SK-N-SH treated with all-trans-retinoic acid at 6 μM for 48 hours (cell line): ENCODE measurements around the gene PASD1.

ENCODE experiments used
- ATAC-seq: fragments of 200-7000 bp; cut with Tn5 transposase; 3 replicates; pipeline ENCODE4 v1.9.1; 2020; ENCODE audit warnings: mild to moderate bottlenecking, moderate library complexity
- ARNTL ChIP-seq: fragments of 450-650 bp; formaldehyde crosslinking; IDR thresholded peaks from 2 replicates; pipeline ENCODE4 v1.5.0; 2020; ENCODE audit warnings: low read depth, mild to moderate bottlenecking, moderate library complexity, borderline replicate concordance
- BACH2 ChIP-seq: fragments of 250-450 bp; sonication (Bioruptor Pico); IDR thresholded peaks from 2 replicates; pipeline ENCODE4 v1.9.0; 2021; ENCODE audit warnings: mild to moderate bottlenecking, borderline replicate concordance
- CSDC2 ChIP-seq: fragments of 250-450 bp; sonication (Bioruptor Pico); IDR thresholded peaks from 2 replicates; pipeline ENCODE4 v1.5.0; 2020; ENCODE audit warnings: mild to moderate bottlenecking, moderate library complexity
- ESRRG ChIP-seq: fragments of 250-450 bp; sonication (Bioruptor Pico); IDR thresholded peaks from 2 replicates; pipeline ENCODE4 v1.6.1; 2021; ENCODE audit warnings: mild to moderate bottlenecking
- GLIS3 ChIP-seq: fragments of 250-450 bp; sonication (Bioruptor Pico); IDR thresholded peaks from 2 replicates; pipeline ENCODE4 v1.5.0; 2020; ENCODE audit warnings: mild to moderate bottlenecking, moderate library complexity
- ISL1 ChIP-seq: fragments of 250-450 bp; sonication (Bioruptor Pico); IDR thresholded peaks from 2 replicates; pipeline ENCODE4 v2.1.2; 2022; ENCODE audit warnings: mild to moderate bottlenecking, moderate library complexity
- OSR1 ChIP-seq: fragments of 250-450 bp; sonication (Bioruptor Pico); IDR thresholded peaks from 2 replicates; pipeline ENCODE4 v1.8.0; 2022; ENCODE audit warnings: moderate library complexity, mild to moderate bottlenecking, inconsistent platforms
- SNAI2 ChIP-seq: fragments of 250-450 bp; sonication (Bioruptor Pico); IDR thresholded peaks from 2 replicates; pipeline ENCODE4 v1.5.0; 2020; ENCODE audit warnings: mild to moderate bottlenecking, moderate library complexity
- TCF4 ChIP-seq: fragments of 250-450 bp; sonication (Bioruptor Pico); IDR thresholded peaks from 2 replicates; pipeline ENCODE4 v1.8.0; 2021; ENCODE audit warnings: mild to moderate bottlenecking, moderate library complexity, borderline replicate concordance
- TOX ChIP-seq: fragments of 250-450 bp; sonication (Bioruptor Pico); IDR thresholded peaks from 2 replicates; pipeline ENCODE4 v1.8.0; 2021; ENCODE audit warnings: mild to moderate bottlenecking, moderate library complexity, borderline replicate concordance
- ZC3H10 ChIP-seq: fragments of 250-450 bp; sonication (Bioruptor Pico); IDR thresholded peaks from 2 replicates; pipeline ENCODE4 v1.5.1; 2021; ENCODE audit warnings: mild to moderate bottlenecking, moderate library complexity
- ZFP3 ChIP-seq: fragments of 250-450 bp; sonication (Bioruptor Pico); IDR thresholded peaks from 2 replicates; pipeline ENCODE4 v1.5.0; 2020; ENCODE audit warnings: mild to moderate bottlenecking, moderate library complexity
- ZNF70 ChIP-seq: fragments of 450-650 bp; formaldehyde crosslinking; IDR thresholded peaks from 2 replicates; pipeline ENCODE4 v1.5.0; 2020; ENCODE audit warnings: mild to moderate bottlenecking, moderate library complexity
- ZNF8 ChIP-seq: fragments of 450-650 bp; formaldehyde crosslinking; IDR thresholded peaks from 2 replicates; pipeline ENCODE4 v1.5.0; 2020; ENCODE audit warnings: mild to moderate bottlenecking, moderate library complexity
- TF ChIP-seq, protein P1 (sequence below): fragments of 250-450 bp; sonication (Bioruptor Pico); IDR thresholded peaks from 2 replicates; pipeline ENCODE4 v1.8.0; 2021; ENCODE audit warnings: low read depth, mild to moderate bottlenecking, moderate library complexity, borderline replicate concordance
- TF ChIP-seq, protein P2 (sequence below): fragments of 250-450 bp; sonication (Bioruptor Pico); IDR thresholded peaks from 2 replicates; pipeline ENCODE4 v1.8.0; 2020; ENCODE audit warnings: mild to moderate bottlenecking, moderate library complexity, borderline replicate concordance
- TF ChIP-seq, protein P3 (sequence below): fragments of 250-450 bp; sonication (Bioruptor Pico); IDR thresholded peaks from 2 replicates; pipeline ENCODE4 v1.5.0; 2020; ENCODE audit warnings: mild to moderate bottlenecking, moderate library complexity
- TF ChIP-seq, protein P4 (sequence below): fragments of 250-450 bp; sonication (Bioruptor Pico); IDR thresholded peaks from 2 replicates; pipeline ENCODE4 v1.5.1; 2020; ENCODE audit warnings: low read depth, mild to moderate bottlenecking, moderate library complexity
- TF ChIP-seq, protein P5 (sequence below): fragments of 250-450 bp; sonication (Bioruptor Pico); IDR thresholded peaks from 2 replicates; pipeline ENCODE4 v1.5.1; 2021; ENCODE audit warnings: mild to moderate bottlenecking, moderate library complexity

The PASD1 gene

DNA sequence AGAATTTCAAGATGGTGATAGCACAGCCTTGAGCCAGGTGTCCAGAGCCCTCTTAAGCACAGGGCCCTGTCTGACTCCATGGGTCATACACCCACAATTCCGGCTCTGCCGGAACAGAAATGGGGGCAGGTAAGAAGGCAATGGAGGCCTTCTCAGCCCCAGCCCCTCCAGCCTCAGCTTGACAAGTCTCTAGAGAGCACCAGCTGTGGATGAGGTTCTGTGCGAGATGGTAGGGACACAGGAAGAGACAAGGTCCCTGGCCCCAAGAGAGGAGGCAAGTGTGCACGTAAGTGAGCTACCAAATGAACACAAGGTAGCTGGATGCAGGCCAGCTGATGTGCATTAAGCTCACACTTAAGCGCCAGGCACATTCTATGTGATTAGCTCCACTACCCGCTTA is 129.3 kb downstream of the PASD1 start:
- ATAC-seq, result no peak
- TF ChIP-seq GLIS3 (CRISPR knock-in tag) (no peak), SNAI2 (CRISPR knock-in tag) (no peak), ZC3H10 (CRISPR knock-in tag) (no peak), ZNF70 (no peak), ZFP3 (CRISPR knock-in tag) (no peak), ARNTL (CRISPR knock-in tag) (no peak), OSR1 (CRISPR knock-in tag) (no peak), TOX (CRISPR knock-in tag) (no peak), ISL1 (CRISPR knock-in tag) (no peak), BACH2 (CRISPR knock-in tag) (no peak), CSDC2 (CRISPR knock-in tag) (no peak), TCF4 (CRISPR knock-in tag) (no peak), ZNF8 (CRISPR knock-in tag) (no peak), ESRRG (no peak)
- TF ChIP-seq, protein P1, sequence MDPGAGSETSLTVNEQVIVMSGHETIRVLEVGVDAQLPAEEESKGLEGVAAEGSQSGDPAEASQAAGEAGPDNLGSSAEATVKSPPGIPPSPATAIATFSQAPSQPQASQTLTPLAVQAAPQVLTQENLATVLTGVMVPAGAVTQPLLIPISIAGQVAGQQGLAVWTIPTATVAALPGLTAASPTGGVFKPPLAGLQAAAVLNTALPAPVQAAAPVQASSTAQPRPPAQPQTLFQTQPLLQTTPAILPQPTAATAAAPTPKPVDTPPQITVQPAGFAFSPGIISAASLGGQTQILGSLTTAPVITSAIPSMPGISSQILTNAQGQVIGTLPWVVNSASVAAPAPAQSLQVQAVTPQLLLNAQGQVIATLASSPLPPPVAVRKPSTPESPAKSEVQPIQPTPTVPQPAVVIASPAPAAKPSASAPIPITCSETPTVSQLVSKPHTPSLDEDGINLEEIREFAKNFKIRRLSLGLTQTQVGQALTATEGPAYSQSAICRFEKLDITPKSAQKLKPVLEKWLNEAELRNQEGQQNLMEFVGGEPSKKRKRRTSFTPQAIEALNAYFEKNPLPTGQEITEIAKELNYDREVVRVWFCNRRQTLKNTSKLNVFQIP (CRISPR knock-in tag), result no peak
- TF ChIP-seq, protein P2, sequence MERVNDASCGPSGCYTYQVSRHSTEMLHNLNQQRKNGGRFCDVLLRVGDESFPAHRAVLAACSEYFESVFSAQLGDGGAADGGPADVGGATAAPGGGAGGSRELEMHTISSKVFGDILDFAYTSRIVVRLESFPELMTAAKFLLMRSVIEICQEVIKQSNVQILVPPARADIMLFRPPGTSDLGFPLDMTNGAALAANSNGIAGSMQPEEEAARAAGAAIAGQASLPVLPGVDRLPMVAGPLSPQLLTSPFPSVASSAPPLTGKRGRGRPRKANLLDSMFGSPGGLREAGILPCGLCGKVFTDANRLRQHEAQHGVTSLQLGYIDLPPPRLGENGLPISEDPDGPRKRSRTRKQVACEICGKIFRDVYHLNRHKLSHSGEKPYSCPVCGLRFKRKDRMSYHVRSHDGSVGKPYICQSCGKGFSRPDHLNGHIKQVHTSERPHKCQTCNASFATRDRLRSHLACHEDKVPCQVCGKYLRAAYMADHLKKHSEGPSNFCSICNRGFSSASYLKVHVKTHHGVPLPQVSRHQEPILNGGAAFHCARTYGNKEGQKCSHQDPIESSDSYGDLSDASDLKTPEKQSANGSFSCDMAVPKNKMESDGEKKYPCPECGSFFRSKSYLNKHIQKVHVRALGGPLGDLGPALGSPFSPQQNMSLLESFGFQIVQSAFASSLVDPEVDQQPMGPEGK (CRISPR knock-in tag), result no peak
- TF ChIP-seq, protein P3, sequence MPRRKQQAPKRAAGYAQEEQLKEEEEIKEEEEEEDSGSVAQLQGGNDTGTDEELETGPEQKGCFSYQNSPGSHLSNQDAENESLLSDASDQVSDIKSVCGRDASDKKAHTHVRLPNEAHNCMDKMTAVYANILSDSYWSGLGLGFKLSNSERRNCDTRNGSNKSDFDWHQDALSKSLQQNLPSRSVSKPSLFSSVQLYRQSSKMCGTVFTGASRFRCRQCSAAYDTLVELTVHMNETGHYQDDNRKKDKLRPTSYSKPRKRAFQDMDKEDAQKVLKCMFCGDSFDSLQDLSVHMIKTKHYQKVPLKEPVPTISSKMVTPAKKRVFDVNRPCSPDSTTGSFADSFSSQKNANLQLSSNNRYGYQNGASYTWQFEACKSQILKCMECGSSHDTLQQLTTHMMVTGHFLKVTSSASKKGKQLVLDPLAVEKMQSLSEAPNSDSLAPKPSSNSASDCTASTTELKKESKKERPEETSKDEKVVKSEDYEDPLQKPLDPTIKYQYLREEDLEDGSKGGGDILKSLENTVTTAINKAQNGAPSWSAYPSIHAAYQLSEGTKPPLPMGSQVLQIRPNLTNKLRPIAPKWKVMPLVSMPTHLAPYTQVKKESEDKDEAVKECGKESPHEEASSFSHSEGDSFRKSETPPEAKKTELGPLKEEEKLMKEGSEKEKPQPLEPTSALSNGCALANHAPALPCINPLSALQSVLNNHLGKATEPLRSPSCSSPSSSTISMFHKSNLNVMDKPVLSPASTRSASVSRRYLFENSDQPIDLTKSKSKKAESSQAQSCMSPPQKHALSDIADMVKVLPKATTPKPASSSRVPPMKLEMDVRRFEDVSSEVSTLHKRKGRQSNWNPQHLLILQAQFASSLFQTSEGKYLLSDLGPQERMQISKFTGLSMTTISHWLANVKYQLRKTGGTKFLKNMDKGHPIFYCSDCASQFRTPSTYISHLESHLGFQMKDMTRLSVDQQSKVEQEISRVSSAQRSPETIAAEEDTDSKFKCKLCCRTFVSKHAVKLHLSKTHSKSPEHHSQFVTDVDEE (CRISPR knock-in tag), result no peak
- TF ChIP-seq, protein P4, sequence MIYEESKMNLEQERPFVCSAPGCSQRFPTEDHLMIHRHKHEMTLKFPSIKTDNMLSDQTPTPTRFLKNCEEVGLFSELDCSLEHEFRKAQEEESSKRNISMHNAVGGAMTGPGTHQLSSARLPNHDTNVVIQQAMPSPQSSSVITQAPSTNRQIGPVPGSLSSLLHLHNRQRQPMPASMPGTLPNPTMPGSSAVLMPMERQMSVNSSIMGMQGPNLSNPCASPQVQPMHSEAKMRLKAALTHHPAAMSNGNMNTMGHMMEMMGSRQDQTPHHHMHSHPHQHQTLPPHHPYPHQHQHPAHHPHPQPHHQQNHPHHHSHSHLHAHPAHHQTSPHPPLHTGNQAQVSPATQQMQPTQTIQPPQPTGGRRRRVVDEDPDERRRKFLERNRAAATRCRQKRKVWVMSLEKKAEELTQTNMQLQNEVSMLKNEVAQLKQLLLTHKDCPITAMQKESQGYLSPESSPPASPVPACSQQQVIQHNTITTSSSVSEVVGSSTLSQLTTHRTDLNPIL (CRISPR knock-in tag), result no peak
- TF ChIP-seq, protein P5, sequence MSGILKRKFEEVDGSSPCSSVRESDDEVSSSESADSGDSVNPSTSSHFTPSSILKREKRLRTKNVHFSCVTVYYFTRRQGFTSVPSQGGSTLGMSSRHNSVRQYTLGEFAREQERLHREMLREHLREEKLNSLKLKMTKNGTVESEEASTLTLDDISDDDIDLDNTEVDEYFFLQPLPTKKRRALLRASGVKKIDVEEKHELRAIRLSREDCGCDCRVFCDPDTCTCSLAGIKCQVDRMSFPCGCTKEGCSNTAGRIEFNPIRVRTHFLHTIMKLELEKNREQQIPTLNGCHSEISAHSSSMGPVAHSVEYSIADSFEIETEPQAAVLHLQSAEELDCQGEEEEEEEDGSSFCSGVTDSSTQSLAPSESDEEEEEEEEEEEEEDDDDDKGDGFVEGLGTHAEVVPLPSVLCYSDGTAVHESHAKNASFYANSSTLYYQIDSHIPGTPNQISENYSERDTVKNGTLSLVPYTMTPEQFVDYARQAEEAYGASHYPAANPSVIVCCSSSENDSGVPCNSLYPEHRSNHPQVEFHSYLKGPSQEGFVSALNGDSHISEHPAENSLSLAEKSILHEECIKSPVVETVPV, result no peak

DNA sequence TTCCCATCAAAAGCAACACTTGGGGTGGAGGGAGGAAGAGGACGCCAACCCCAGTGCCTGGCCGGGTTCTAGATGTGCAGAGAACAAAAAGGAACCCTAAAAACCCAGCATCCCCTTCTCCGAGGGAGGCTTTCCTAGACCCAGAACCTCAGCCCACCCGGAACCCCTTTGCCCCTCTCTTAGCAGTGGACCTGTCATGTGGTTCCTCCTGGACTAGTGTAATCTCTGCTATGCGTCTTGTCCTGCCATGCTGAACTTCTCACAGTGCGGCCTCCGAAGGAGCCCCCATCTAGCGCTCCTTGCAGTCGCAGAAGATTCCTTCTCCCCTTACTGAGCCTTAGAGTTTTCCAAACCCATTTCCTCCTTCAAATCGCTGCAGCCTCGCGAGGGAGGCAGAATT is 130.6 kb downstream of the PASD1 start:
- ATAC-seq, result no peak
- TF ChIP-seq ZC3H10 (CRISPR knock-in tag), result no peak
- no peak for TF ChIP-seq OSR1 (CRISPR knock-in tag)
- no peak for TF ChIP-seq SNAI2 (CRISPR knock-in tag)
- TF ChIP-seq, protein P3 (CRISPR knock-in tag), result no peak
- TF ChIP-seq, protein P4 (CRISPR knock-in tag), result no peak
- TF ChIP-seq TOX (CRISPR knock-in tag), result no peak
- TF ChIP-seq, protein P5, result no peak
